ENCODE data around the gene FUT6. TPM values are rescaled to one million over a fixed set of nuclear protein-coding genes. Genes with fewer than 3 reads are reported as not detected.
"Not testable (repeated sequence)": the region's sequence is repeated elsewhere in the genome, so short reads cannot be mapped to it uniquely, and the experiment has no call there.

Gene FUT6
- total RNA-seq, 4 donors from 2014 or later: 90.8 to 329 (median 210) TPM

GRCh38 chr19:5784581-5785147, 54.8 kb downstream of the FUT6 start, which contains the start of gene PRR22:
TSS of gene PRR22 (minus strand) at chr19:5784746. CDS start at chr19:5784660, 86 bp downstream.
- peaks cover 0 to 63% (median 0%) of the 10 kb centered on the region in 3 donors for H3K36me3 ChIP-seq
- TF ChIP-seq POLR2A (IDR thresholded peaks at IDR 0.05) (no peak), CTCF (IDR thresholded peaks at IDR 0.05) (no peak)

GRCh38 chr19:5782945-5783919, 56.3 kb downstream of the FUT6 start:
- peaks cover 0 to 50% (median 0%) of the 10 kb centered on the region in 3 donors for H3K36me3 ChIP-seq
- TF ChIP-seq POLR2A (IDR thresholded peaks at IDR 0.05) (no peak), CTCF (IDR thresholded peaks at IDR 0.05) (no peak)
- DNase-seq: no peak
- H3K4me3 ChIP-seq: no peak overlapping the region
- no peaks in the 10 kb centered on the region for H3K9me3 ChIP-seq
- no peak overlapping the region for H3K27ac ChIP-seq
- no peaks in the 10 kb centered on the region for H3K27me3 ChIP-seq
- no peaks in the 10 kb centered on the region for H3K4me1 ChIP-seq

More at GRCh38 chr19:5784581-5785147, 54.8 kb downstream of the FUT6 start, which contains the start of gene PRR22:
- Histone ChIP-seq H3K4me1 (no peaks in the 10 kb centered on the region), H3K27me3 (no peaks in the 10 kb centered on the region), H3K9me3 (no peaks in the 10 kb centered on the region), H3K4me3 (no peak within 1 kb of the TSS), H3K27ac (no peak within 1 kb of the TSS)
- no peak for DNase-seq

- peaks cover 0 to 41% (median 0%) of the 10 kb centered on the region in 3 donors for H3K36me3 ChIP-seq
- DNase-seq: no peak
- TF ChIP-seq CTCF (IDR thresholded peaks at IDR 0.05) (no peak), POLR2A (IDR thresholded peaks at IDR 0.05) (no peak)
- H3K4me1 ChIP-seq: no peaks in the 10 kb centered on the region
- H3K27ac ChIP-seq: no peak overlapping the region
- H3K9me3 ChIP-seq: no peaks in the 10 kb centered on the region
- no peaks in the 10 kb centered on the region for H3K27me3 ChIP-seq
- no peak overlapping the region for H3K4me3 ChIP-seq
Observed at GRCh38 chr19:5782322-5782721, 57.2 kb downstream of the FUT6 start.

GRCh38 chr19:5780916-5781315, 58.6 kb downstream of the FUT6 start:
- not testable (repeated sequence) for H3K27ac ChIP-seq, H3K4me1 ChIP-seq, H3K9me3 ChIP-seq, H3K4me3 ChIP-seq, H3K27me3 ChIP-seq, DNase-seq
- H3K36me3 ChIP-seq: peaks cover 0 to 26% (median 0%) of the 10 kb centered on the region in 3 donors

Other genes starting within 250 kb of the FUT6 start
- gene SAFB2, start 216.9 kb downstream of the FUT6 start, total RNA-seq: 100 to 1,000 TPM in 3 of 4 donors, 10 to 100 TPM in 1; 59.5 to 200 (median 121) TPM
- 100 to 1,000 TPM in 3 of 4 donors, 10 to 100 TPM in 1; 86.3 to 374 (median 163) TPM for gene SAFB, start 216.6 kb downstream of the FUT6 start, total RNA-seq
- gene MICOS13, start 159.2 kb downstream of the FUT6 start, total RNA-seq: 10 to 100 TPM; 11.6 to 48.0 (median 40.0) TPM
- gene HSD11B1L, start 158.7 kb downstream of the FUT6 start, total RNA-seq: 10 to 100 TPM in 1 of 4 donors, 1 to 10 TPM in 2, not detected in 1; 4.9 to 17.3 (median 7.2) TPM
- gene RPL36, start 149.4 kb downstream of the FUT6 start, total RNA-seq: 100 to 1,000 TPM; 170 to 440 (median 262) TPM
- gene LONP1, start 119.6 kb downstream of the FUT6 start, total RNA-seq: 10 to 100 TPM; 31.7 to 75.9 (median 47.4) TPM
- not detected for gene CATSPERD, start 119.1 kb downstream of the FUT6 start, total RNA-seq
- gene PRR22, start 55.0 kb downstream of the FUT6 start, total RNA-seq: 10 to 100 TPM in 1 of 4 donors, 1 to 10 TPM in 3; 6.5 to 21.3 (median 9.0) TPM
- 10 to 100 TPM; 31.5 to 91.6 (median 71.2) TPM for gene DUS3L, start 48.5 kb downstream of the FUT6 start, total RNA-seq
- 1 to 10 TPM in 2 of 4 donors, under 1 TPM in 1, not detected in 1; 0.88 to 4.8 (median 3.5) TPM for gene NRTN, start 34.6 kb downstream of the FUT6 start, total RNA-seq
- gene FUT3, start 11.7 kb upstream of the FUT6 start, total RNA-seq: 100 to 1,000 TPM in 3 of 4 donors, 10 to 100 TPM in 1; 37.1 to 207 (median 155) TPM
- not detected for gene FUT5, start 30.8 kb upstream of the FUT6 start, total RNA-seq
- gene NDUFA11, start 64.1 kb upstream of the FUT6 start, total RNA-seq: 100 to 1,000 TPM; 101 to 194 (median 169) TPM
- gene VMAC, start 65.2 kb upstream of the FUT6 start, total RNA-seq: 10 to 100 TPM in 3 of 4 donors, 1 to 10 TPM in 1; 9.6 to 24.8 (median 18.4) TPM
- 10 to 100 TPM in 3 of 4 donors, 1 to 10 TPM in 1; 9.5 to 44.6 (median 24.4) TPM for gene CAPS, start 74.6 kb upstream of the FUT6 start, total RNA-seq
- 100 to 1,000 TPM in 2 of 4 donors, 10 to 100 TPM in 2; 59.7 to 104 (median 91.1) TPM for gene RANBP3, start 138.4 kb upstream of the FUT6 start, total RNA-seq